Adipose tissue (tissue), 3 donors: ENCODE results near the gene RMP24.

ENCODE experiments used
- H3K27ac ChIP-seq: one replicate; pipeline ENCODE4 v1.5.1; 2013; ENCODE audit warnings: low read depth, low read length
- WGBS, 3 donors: extraction: QIAGEN DNeasy Blood & Tissue Kit; methylation state at CpG; one replicate each; pipeline ENCODE4 v1.1.7; 2013; 5-methylcytosine and 5-hydroxymethylcytosine counted together
- donor health status: healthy with polysubstance abuse.
- donor health status: Bipolar disorder and iron deficiency.
- donor health status: healthy.

RMP24 gene

GRCh38 chr18:35972197-35973000 is at the start of gene RMP24:
Gene RMP24 (plus strand): TSS chr18:35972679.
- no peak within 1 kb of the TSS for H3K27ac ChIP-seq
- WGBS, 3 donors = 0% methylated on average over 72 to 73 of the region's 73 CpGs

- WGBS, 3 donors = 41 to 61% (median 53%) methylated on average over 4 of the region's 4 CpGs
- no peak overlapping the region for H3K27ac ChIP-seq
Measured at GRCh38 chr18:35923939-35924684, 48.4 kb upstream of the RMP24 start.

- no peak overlapping the region for H3K27ac ChIP-seq
- 86 to 94% (median 93%) methylated on average over 11 of the region's 11 CpGs for WGBS, 3 donors
Measured at GRCh38 chr18:35926884-35927283, 45.6 kb upstream of the RMP24 start.

- H3K27ac ChIP-seq = no peak overlapping the region
- WGBS, 3 donors = 80 to 89% (median 86%) methylated on average over 3 of the region's 3 CpGs
Measured at GRCh38 chr18:35927430-35927829, 45.0 kb upstream of the RMP24 start.

- H3K27ac ChIP-seq = no peak overlapping the region
- WGBS, 3 donors = 58 to 86% (median 84%) methylated on average over 8 of the region's 8 CpGs
Measured at GRCh38 chr18:35933982-35934381, 38.5 kb upstream of the RMP24 start.

- WGBS, 3 donors = 78 to 86% (median 83%) methylated on average over 5 of the region's 5 CpGs
- H3K27ac ChIP-seq = no peak overlapping the region
Measured at GRCh38 chr18:35934891-35935290, 37.6 kb upstream of the RMP24 start.

GRCh38 chr18:35935805-35936204 is 36.7 kb upstream of the RMP24 start:
- H3K27ac ChIP-seq = no peak overlapping the region
- WGBS, 3 donors = 48 to 74% (median 69%) methylated on average over 4 of the region's 4 CpGs

GRCh38 chr18:35936951-35937350 is 35.5 kb upstream of the RMP24 start:
- H3K27ac ChIP-seq = no peak overlapping the region
- 67 to 80% (median 69%) methylated on average over 1 of the region's 1 CpG for WGBS, 3 donors

GRCh38 chr18:35938158-35938557 is 34.3 kb upstream of the RMP24 start:
- WGBS, 3 donors = 26 to 73% (median 71%) methylated on average over 1 of the region's 1 CpG

GRCh38 chr18:35938562-35938961 is 33.9 kb upstream of the RMP24 start:
- WGBS, 3 donors = 73 to 91% (median 76%) methylated on average over 1 of the region's 1 CpG
- H3K27ac ChIP-seq = no peak overlapping the region

More at GRCh38 chr18:35938158-35938557, 34.3 kb upstream of the RMP24 start:
- H3K27ac ChIP-seq = no peak overlapping the region

- WGBS, 3 donors = 40 to 53% (median 52%) methylated on average over 5 of the region's 5 CpGs
- no peak overlapping the region for H3K27ac ChIP-seq
Measured at GRCh38 chr18:35939138-35939537, 33.3 kb upstream of the RMP24 start.

- H3K27ac ChIP-seq = no peak overlapping the region
- WGBS, 3 donors = 60 to 75% (median 69%) methylated on average over 6 of the region's 6 CpGs
Measured at GRCh38 chr18:35941299-35941698, 31.2 kb upstream of the RMP24 start.

- H3K27ac ChIP-seq = no peak overlapping the region
Measured at GRCh38 chr18:35942133-35942532, 30.3 kb upstream of the RMP24 start.

- WGBS, 3 donors = 85 to 92% (median 89%) methylated on average over 6 of the region's 6 CpGs
- no peak overlapping the region for H3K27ac ChIP-seq
Measured at GRCh38 chr18:35942661-35943060, 29.8 kb upstream of the RMP24 start.

- WGBS, 3 donors = 65 to 82% (median 73%) methylated on average over 3 of the region's 3 CpGs
- H3K27ac ChIP-seq = no peak overlapping the region
Measured at GRCh38 chr18:35948080-35948479, 24.4 kb upstream of the RMP24 start.

- H3K27ac ChIP-seq = no peak overlapping the region
- 48 to 79% (median 75%) methylated on average over 6 of the region's 6 CpGs for WGBS, 3 donors
Measured at GRCh38 chr18:35949090-35949489, 23.4 kb upstream of the RMP24 start.

GRCh38 chr18:35949903-35950627 is 22.4 kb upstream of the RMP24 start:
- H3K27ac ChIP-seq = no peak overlapping the region
- 2 to 7% (median 6%) methylated on average over 54 of the region's 54 CpGs for WGBS, 3 donors

GRCh38 chr18:35950628-35950982 is 21.9 kb upstream of the RMP24 start:
- no peak overlapping the region for H3K27ac ChIP-seq
- WGBS, 3 donors = 13 to 17% (median 14%) methylated on average over 6 of the region's 6 CpGs

GRCh38 chr18:35953688-35954087 is 18.8 kb upstream of the RMP24 start:
- 84 to 100% (median 96%) methylated on average over 1 of the region's 1 CpG for WGBS, 3 donors
- no peak overlapping the region for H3K27ac ChIP-seq
